ENCODE results near the gene PRKD3.

PRKD3 gene

GRCh38 chr2:37326866-37327634 lies 2.4 kb upstream of the PRKD3 start:
- ChIA-PET CTCF (interaction anchor here (0.6 kb wide), 1 partner anchor 467 kb away, joined by 8 read pairs; no protein-coding TSS in a partner anchor), POLR2A (no interaction called here)
- TF ChIP-seq FOXM1 (IDR thresholded peaks at IDR 0.05; ENCODE audit: borderline replicate concordance) (no peak), LEF1 (IDR thresholded peaks at IDR 0.05; ENCODE audit: borderline replicate concordance) (no peak), CTBP1 (IDR thresholded peaks at IDR 0.05; ENCODE audit: borderline replicate concordance) (no peak), TARDBP (IDR thresholded peaks at IDR 0.05) (no peak), NFRKB (IDR thresholded peaks at IDR 0.05) (no peak), ELF4 (IDR thresholded peaks at IDR 0.05) (no peak), BHLHE40 (IDR thresholded peaks at IDR 0.05; ENCODE audit: borderline replicate concordance) (no peak), FOXK2 (IDR thresholded peaks at IDR 0.05) (no peak), ARNT (IDR thresholded peaks at IDR 0.05) (no peak)
- TF ChIP-seq, protein P1, sequence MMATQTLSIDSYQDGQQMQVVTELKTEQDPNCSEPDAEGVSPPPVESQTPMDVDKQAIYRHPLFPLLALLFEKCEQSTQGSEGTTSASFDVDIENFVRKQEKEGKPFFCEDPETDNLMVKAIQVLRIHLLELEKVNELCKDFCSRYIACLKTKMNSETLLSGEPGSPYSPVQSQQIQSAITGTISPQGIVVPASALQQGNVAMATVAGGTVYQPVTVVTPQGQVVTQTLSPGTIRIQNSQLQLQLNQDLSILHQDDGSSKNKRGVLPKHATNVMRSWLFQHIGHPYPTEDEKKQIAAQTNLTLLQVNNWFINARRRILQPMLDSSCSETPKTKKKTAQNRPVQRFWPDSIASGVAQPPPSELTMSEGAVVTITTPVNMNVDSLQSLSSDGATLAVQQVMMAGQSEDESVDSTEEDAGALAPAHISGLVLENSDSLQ (IDR thresholded peaks at IDR 0.05), result no peak
- DNase-seq (ENCODE audit: extremely low spot score), result no peak

DNA sequence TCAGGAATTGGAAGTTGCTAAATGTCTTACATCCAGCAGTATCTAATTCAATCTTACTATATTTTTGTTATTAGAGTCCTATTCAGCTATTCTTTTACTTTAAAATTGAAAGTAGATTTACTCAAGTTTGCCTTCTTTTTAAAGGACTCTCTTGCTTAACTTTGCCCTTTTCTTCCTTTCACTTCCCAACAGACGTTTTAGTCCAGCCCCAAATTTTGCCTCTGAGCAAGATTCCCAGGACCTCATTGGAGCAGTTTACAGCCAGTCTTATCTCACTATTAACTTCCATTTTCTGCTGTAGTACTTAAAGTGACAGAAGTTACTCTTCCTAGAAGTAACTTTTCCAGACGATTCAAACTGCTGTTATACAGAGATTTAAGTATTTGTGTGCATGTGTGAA lies 1.7 kb upstream of the PRKD3 start:
- CTCF ChIA-PET, result interaction anchor here (1.2 kb wide), 1 partner anchor 17 kb away, joined by 5 read pairs; no protein-coding TSS in a partner anchor
- no peak for TF ChIP-seq HDGF (IDR thresholded peaks at IDR 0.05; ENCODE audit: borderline replicate concordance)
- TF ChIP-seq, protein P1 (IDR thresholded peaks at IDR 0.05), result peak; percentile 96
- no peak for TF ChIP-seq ELF4 (IDR thresholded peaks at IDR 0.05)
- DNase-seq (ENCODE audit: extremely low spot score), result peak; percentile 56
- POLR2A ChIA-PET, result interaction anchor here (1.5 to 2.0 kb wide), 2 partner anchors 50 to 95 kb away, joined by 4 to 5 read pairs; partner anchors contain the start of genes CEBPZ and NDUFAF7

DNA sequence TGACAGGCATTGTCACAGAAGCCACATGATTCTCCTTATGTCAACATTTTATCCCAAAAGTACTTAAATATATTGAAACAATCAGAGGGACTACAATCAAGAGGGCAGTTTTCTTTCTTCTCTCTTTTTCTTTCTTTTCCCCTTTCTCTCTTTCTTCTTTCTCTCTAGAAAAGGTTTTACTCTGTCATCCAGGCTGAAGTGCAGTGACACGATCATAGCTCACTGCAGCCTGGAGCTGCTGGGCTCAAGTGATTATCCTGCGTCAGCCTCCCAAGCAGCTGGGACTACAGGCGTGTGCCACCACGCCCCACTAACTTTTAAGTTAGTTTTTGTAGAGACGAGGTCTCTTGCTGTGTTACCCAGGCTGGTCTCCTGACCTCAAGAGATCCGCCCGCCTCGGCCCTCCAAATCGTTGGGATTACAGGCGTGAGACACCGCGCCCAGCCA lies 1.0 kb upstream of the PRKD3 start:
- TF ChIP-seq TARDBP (IDR thresholded peaks at IDR 0.05) (no peak), L3MBTL2 (conservative IDR thresholded peaks at IDR 0.05) (no peak), HDGF (IDR thresholded peaks at IDR 0.05; ENCODE audit: borderline replicate concordance) (no peak), FOXK2 (IDR thresholded peaks at IDR 0.05) (no peak), BHLHE40 (IDR thresholded peaks at IDR 0.05; ENCODE audit: borderline replicate concordance) (no peak), ELF4 (IDR thresholded peaks at IDR 0.05) (no peak), NFRKB (IDR thresholded peaks at IDR 0.05) (no peak), CTBP1 (IDR thresholded peaks at IDR 0.05; ENCODE audit: borderline replicate concordance) (no peak), SUZ12 (IDR thresholded peaks at IDR 0.05) (no peak), SP1 (IDR thresholded peaks at IDR 0.05) (no peak), FOXA1 (IDR thresholded peaks at IDR 0.05) (no peak), ARNT (IDR thresholded peaks at IDR 0.05) (no peak), FOXM1 (IDR thresholded peaks at IDR 0.05; ENCODE audit: borderline replicate concordance) (no peak), ZNF384 (IDR thresholded peaks at IDR 0.05) (no peak), LEF1 (IDR thresholded peaks at IDR 0.05; ENCODE audit: borderline replicate concordance) (no peak)
- TF ChIP-seq, protein P1 (IDR thresholded peaks at IDR 0.05), result no peak
- no peak for DNase-seq (ENCODE audit: extremely low spot score)
- POLR2A ChIA-PET, result interaction anchor here (0.8 to 2.0 kb wide), 5 partner anchors 11 to 95 kb away, joined by 3 to 5 read pairs (median 4); partner anchors contain the start of genes CEBPZ and NDUFAF7
- CTCF ChIA-PET, result interaction anchor here (1.2 kb wide), 1 partner anchor 18 kb away, joined by 5 read pairs; no protein-coding TSS in a partner anchor

DNA sequence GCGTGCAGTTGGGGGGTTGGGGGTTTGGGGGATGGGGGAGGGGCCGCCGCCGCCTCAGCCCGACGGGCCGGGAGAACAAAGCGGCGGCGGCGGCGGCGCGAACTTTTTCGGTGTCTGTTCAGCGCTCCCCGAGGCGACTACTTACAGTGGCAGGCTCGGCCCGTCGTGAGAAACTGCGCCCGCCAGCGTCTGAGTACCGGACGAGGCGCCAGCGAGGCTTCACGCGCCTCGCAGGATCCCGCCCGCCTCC lies 172 bp downstream of the PRKD3 start:
- no peak for DNase-seq (ENCODE audit: extremely low spot score)
- TF ChIP-seq ARNT (IDR thresholded peaks at IDR 0.05), result no peak
- no peak for TF ChIP-seq SP1 (IDR thresholded peaks at IDR 0.05)
- TF ChIP-seq L3MBTL2 (conservative IDR thresholded peaks at IDR 0.05), result peak; percentile 57; the same call in 1 of the 2 replicates
- CTCF ChIA-PET, result interaction anchor here (1.1 kb wide), 1 partner anchor 72 kb away, joined by 3 read pairs; no protein-coding TSS in a partner anchor
- POLR2A ChIA-PET, result interaction anchor here (1.0 to 2.0 kb wide), 4 partner anchors 9 to 52 kb away, joined by 3 to 5 read pairs (median 4); no protein-coding TSS in a partner anchor

DNA sequence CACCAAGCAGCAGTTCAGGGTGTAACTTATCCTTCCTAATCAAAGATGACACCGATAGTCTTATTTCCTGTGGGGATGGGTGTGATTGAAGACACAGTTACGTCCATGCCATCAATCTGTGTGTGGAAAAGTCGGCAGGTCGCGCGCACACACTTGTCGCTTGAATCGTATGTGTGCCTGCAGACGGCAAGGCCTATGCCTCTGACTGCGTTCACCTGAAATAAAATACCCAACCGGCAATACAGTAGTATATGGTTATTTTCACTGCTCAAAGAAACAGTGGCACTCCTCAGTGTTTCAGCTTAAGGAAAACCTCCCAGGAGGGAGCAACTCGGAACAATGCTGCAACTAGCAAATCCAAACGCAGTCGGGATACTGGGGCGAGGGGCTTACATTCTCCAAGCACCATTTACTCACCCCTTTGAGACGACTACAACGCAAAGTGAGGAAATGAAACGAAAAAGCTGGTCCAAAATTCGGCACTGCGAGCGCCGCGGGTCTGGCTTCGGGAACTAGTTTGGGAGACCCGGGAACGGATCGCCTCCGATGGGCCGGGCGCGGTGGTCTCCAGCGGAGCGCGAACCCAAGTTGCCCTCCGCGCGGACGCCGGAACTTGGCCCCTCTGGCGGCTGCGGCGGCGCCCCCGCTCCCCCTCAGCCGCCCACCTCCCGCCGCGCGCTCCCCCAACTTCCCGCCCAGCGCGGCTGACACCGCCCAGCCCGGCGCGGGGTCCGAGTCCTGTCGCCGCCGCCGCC lies 675 bp downstream of the PRKD3 start:
- no peak for DNase-seq (ENCODE audit: extremely low spot score)
- ChIA-PET CTCF (interaction anchor here (1.1 kb wide), 2 partner anchors 40 to 72 kb away, joined by 3 to 4 read pairs; no protein-coding TSS in a partner anchor), POLR2A (interaction anchor here (1.0 to 2.0 kb wide), 4 partner anchors 9 to 53 kb away, joined by 3 to 5 read pairs (median 4); no protein-coding TSS in a partner anchor)

More for the DNA sequence above, 675 bp downstream of the PRKD3 start:
- no peak for TF ChIP-seq HDGF (IDR thresholded peaks at IDR 0.05; ENCODE audit: borderline replicate concordance)
- TF ChIP-seq, protein P1 (IDR thresholded peaks at IDR 0.05), result 0 out of 2 replicates have a peak, but pooled peaks have one; percentile 25
- no peak for TF ChIP-seq SUZ12 (IDR thresholded peaks at IDR 0.05)
